Subcutaneous adipose tissue (tissue), 4 donors: ENCODE measurements around the gene PHACTR2. TPM values are rescaled to one million over a fixed set of nuclear protein-coding genes. Genes with fewer than 3 reads are reported as not detected.

ENCODE experiments used
- CTCF ChIP-seq: fragments of 450-650 bp; IDR thresholded peaks from one replicate; pipeline ENCODE4 v1.5.1; 2016; ENCODE audit warnings: low read depth, mild to moderate bottlenecking, control low read depth, antibody characterized with exemption, moderate library complexity
- total RNA-seq, 4 donors: library from RNA; depleted of rRNA; stranded (reverse); fragments of >200 nt; gene quantifications; one replicate each; pipeline ENCODE4 v1.1.0, GENCODE V29; 2016

Gene PHACTR2
- total RNA-seq, 4 donors from 2014 or later, result 45.1 to 73.2 (median 52.8) TPM

- no peak for TF ChIP-seq CTCF
These were observed 30.0 kb upstream of the PHACTR2 start for GRCh38 chr6:143647732-143648131.

- no peak for TF ChIP-seq CTCF
These were observed 24.9 kb upstream of the PHACTR2 start for GRCh38 chr6:143652841-143653331.

- no peak for TF ChIP-seq CTCF
These were observed 22.2 kb upstream of the PHACTR2 start for GRCh38 chr6:143655541-143655940.

- TF ChIP-seq CTCF, result no peak
These were observed 21.7 kb upstream of the PHACTR2 start for GRCh38 chr6:143656026-143656425.

- TF ChIP-seq CTCF, result no peak
These were observed 20.0 kb upstream of the PHACTR2 start for GRCh38 chr6:143657809-143658208.

- no peak for TF ChIP-seq CTCF
These were observed 13.6 kb upstream of the PHACTR2 start for GRCh38 chr6:143664171-143664570.

GRCh38 chr6:143673669-143674068, 4.1 kb upstream of the PHACTR2 start:
- TF ChIP-seq CTCF, result no peak
